Left renal cortex interstitium (tissue), 4 donors: ENCODE results near the gene IGSF9. TPM values are rescaled to one million over a fixed set of nuclear protein-coding genes. Genes with fewer than 3 reads are reported as not detected.

Source experiments
- DNase-seq, 4 donors: peaks; one replicate each; pipeline ENCODE4 v3.0.0-alpha.2; 2013; ENCODE audit warnings: low read depth in 4 of 4, low spot score in 2 of 4, missing footprints in 1 of 4
- polyA plus RNA-seq, 4 donors: library from polyadenylated mRNA; unstranded; fragments of 120-200 nt; gene quantifications; one replicate each; pipeline ENCODE4 v1.2.1, GENCODE V29; 2013; ENCODE audit not compliant: insufficient read length in 4 of 4

IGSF9 gene
- polyA plus RNA-seq, 4 donors: 10.0 to 26.1 (median 18.3) TPM

DNA sequence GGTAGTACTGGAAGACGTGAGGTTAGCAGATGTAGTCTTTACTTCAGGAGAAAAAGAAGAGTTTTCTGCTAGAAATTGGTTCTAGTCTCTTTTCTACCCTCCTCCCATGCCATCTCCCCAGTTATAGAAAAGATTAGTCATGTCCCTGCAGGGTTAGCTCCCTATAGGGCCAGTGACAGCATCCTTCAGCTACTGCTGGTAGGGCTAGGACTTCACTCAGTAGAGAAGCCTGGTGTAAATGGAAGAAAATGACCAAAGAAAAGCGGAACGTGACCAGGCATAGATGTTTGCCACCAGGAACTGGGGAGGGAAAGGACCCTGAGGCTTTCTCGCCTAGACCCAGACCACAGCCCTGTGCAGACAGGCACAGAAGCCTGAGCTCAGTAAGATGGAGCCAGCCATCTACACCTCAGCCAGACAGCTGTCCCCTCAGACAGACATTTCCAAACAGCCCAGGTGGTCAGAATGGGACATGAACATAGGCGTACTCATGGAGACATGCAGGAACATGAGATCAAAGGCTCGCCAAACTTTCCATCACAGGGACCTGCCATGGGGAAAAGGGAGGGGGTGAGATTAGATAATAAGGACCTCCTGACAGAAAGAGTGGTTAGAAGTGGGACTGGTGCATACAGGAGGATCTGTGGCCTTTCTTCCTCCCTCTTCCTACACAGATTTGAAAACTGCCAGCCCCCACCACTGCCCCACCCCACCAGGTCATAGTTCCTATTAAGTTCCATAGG is 32.1 kb upstream of the IGSF9 start:
- no peak for DNase-seq

DNA sequence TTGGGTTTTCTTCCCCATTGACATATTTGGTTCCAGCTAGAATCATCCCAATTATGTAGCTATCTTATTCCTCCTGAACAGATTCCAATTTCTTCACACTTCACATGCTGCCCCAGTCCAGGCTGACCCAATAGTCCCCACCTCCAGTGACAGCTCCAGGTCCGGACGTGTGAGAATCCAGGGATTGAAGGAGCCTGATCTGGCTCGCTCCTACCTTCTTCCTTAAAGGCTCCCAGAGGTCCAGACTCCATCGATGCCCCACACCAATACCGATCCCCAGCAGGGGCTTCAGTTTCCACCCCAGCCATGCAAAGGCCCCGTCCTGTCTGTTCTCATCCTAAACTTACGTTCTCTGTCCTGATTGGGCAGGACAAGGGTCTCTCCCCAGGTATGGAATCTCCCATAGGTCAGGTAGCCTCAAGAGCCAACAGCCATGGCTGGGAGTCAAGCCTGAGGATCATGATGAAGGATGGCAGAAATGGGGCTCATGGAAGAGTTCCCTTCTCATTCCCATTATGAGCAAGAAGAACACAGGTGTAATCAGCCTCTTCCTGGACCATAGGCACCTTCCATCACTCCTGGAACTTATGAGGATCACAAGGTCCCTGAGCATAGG is 29.0 kb upstream of the IGSF9 start:
- no peak for DNase-seq

- no peak for DNase-seq
These were observed 28.0 kb upstream of the IGSF9 start for GRCh38 chr1:159973350-159973940.

DNA sequence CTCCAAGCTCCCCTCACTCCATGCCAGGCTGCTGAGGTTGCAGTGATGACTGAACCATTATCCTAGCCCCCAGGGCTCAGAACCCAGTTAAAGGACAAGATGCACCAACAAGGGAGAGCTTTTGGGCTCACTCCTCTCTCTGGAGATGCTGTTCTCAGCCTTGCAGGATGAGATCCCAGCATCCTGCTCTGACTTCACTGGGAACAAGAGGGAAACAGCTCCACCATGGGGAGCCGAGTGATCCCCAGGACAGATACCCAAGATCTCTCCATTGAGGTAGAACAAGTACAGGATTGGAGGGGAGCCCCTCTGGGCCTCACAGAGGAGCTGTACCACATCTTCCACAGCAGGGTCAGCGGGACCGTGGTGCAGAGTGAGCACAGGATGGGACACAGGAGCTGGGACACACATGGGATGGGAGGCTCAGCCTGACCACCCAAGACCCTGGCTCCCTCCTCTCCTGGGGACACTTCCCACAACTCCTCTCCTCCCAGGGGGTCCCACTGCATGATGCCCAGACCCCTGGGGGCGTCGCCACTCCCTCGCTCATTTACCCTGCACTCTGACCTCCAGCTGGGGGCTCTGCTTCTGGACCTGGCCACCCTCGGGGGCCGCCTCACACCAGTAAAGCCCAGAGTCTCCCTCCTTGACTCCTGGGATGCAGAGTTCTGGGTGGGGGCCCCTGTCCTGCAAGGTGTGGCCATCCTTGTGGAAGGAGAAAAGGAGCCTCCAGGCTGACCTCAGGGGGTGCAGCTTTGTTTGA is 27.2 kb upstream of the IGSF9 start:
- DNase-seq: no peak

GRCh38 chr1:159970932-159971342 is 25.5 kb upstream of the IGSF9 start:
- DNase-seq: no peak

DNA sequence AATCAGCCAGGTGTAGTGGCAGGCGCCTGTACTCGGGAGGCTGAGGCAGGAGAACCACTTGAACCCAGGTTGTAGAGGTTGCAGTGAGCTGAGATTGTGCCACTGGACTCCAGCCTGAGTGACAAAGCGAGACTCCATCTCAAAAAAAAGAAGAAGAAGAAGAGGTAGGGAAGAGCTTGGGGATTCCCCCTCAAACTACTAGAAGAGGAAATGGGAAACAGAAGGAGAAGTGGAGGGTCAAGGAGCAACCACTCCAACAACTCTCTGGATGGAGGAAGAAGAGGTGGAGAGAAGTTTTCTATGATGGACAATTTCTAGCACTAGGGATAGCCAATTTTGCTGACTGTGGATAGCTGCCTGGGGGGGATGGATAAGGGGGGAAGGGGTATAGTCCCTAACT is 23.5 kb upstream of the IGSF9 start:
- no peak for DNase-seq

DNA sequence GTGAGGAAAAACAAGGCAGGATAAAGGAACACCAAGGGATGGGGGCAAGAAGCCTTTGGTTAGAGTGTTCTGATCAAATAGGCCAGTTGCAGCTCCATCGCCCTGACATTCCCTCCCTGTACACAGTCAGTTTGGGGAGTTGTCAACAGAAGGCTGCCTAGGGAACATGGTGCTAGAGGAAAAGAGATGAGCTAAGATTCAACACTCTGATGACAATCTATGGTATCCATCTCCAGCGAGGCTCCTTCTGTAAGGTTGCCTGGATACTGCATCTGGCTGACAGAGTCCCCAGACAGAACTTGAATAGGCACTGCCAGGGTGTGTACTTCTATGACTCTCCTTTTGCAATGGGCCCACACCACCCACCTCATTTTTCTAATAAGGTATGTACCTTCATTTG is 19.9 kb upstream of the IGSF9 start:
- DNase-seq: no peak

GRCh38 chr1:159964144-159964543 is 18.7 kb upstream of the IGSF9 start:
- DNase-seq: no peak

GRCh38 chr1:159962176-159962575 is 16.8 kb upstream of the IGSF9 start:
- no peak for DNase-seq

GRCh38 chr1:159961636-159962035 is 16.2 kb upstream of the IGSF9 start:
- no peak for DNase-seq

DNA sequence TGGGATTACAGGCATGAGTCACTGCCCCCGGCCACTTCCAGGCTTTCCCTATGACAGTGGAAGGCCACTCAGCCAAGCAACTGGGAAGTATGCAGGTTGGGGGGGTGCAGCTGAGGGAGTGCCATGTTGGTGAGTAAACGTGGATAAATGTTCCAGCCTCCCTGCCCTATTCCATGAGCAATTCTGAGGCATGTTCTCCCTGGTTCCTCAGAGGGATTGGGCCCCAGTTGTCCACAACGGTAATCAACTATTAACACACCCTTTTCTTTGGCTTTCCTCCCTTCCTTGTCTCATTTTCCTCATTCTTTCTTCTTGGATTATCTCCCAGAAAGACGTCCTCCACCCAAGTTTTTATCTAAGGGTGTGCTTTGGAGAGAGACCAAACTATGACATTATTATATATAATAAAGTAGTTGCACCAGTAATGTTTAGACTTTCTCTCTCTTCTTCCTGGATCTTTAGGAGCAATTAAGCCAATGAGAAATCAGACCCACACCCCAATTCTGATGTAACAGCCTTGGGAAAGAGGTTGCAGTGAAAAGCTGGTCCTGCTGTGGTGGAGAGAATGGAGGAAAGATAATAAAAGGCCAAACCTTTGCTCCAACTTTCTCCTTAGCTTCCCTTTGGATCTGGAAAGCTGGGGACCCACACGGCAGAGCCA is 15.4 kb upstream of the IGSF9 start:
- no peak for DNase-seq

DNA sequence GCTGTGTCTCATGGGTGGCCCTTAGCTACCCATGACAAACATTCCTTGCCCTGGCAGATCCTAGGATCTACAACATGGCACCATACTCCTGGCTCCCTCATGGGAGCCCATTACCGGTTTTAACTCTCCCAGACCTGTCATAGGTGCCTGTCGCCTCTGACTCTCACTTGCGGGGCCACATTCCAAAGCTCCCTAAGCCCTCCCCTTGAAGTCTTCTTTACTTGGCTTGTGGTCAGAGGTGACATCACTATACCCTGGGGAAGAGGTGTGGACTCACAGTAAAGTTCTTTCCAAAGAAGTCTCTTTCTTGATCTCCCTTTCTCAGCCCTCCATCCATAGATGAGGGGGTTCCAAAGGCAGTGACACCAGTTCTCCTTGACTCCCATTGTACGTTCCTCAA is 14.0 kb upstream of the IGSF9 start:
- no peak for DNase-seq

- DNase-seq: no peak
These were observed 13.4 kb upstream of the IGSF9 start for GRCh38 chr1:159958719-159959380.

DNA sequence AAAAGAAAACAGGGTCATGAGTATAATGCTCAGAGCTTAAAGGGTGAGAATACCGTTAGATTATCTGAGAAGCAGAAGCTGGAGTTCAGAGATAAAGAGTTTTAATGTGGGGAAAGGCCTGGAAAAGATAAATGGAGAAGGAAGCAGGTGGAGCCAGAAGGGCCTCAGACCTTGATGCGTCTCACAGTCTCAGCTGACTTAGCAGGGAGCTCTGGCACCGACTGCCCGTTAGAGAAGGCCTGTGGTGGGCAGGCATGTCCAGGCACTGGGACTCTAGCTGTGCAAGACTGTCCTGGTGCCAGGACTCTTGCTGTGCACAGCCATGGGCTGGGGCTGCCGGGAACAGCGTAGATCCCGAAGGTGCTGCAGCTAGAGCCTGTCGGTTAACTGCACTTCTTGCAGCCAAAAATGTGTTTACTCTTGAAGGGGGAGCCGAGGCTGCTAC is 12.4 kb upstream of the IGSF9 start:
- no peak for DNase-seq

GRCh38 chr1:159955456-159955855 is 10.0 kb upstream of the IGSF9 start:
- DNase-seq: no peak

- DNase-seq: no peak
These were observed 8.4 kb upstream of the IGSF9 start, which contains the start of gene SLAMF9 for GRCh38 chr1:159953536-159954515. Gene SLAMF9, minus strand, starts transcription at chr1:159954237. Its CDS starts 100 bp downstream, at chr1:159954137.

- DNase-seq: no peak
These were observed 7.5 kb upstream of the IGSF9 start for GRCh38 chr1:159952932-159953331.

DNA sequence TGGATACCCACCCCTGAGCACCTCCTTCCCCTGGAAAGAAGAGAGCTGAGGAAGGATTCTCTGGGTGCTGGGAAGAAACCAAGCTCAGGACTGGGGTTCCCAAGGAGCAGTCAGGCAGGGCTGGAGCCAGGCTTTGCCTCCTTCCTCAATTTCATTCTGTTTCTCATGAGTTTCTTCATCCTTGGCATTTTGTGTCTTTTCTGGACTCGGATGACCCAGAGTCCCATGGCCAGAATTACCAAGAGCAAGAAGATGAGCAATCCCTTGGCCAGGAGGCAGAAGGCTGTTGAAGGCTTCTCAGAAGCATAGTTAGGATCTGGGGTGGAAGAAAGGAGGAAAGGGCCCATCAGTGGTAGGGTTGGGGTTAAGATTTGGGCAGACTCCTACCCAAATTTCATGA is 6.1 kb upstream of the IGSF9 start:
- no peak for DNase-seq

GRCh38 chr1:159951016-159951415 is 5.6 kb upstream of the IGSF9 start:
- DNase-seq: no peak
